GM13976 (cell line): ENCODE results near the gene CCNA2.

ENCODE experiments used
- DNase-seq: peaks from one replicate; pipeline ENCODE4 v3.0.0; 2012; ENCODE audit warnings: low spot score
- in situ Hi-C: fragments of 300-500 bp; cut with MboI; formaldehyde crosslinking; loops from one replicate; pipeline ENCODE4 v1.12.0; 2022; ENCODE audit warnings: low sequenced_read_pairs, mixed read lengths, inconsistent platforms; ENCODE audit not compliant: unreplicated experiment
- TF ChIP-seq, protein P1 (sequence below): IDR thresholded peaks from 2 replicates; pipeline ENCODE4 v1.5.1; 2012; ENCODE audit warnings: borderline replicate concordance, mild to moderate bottlenecking; ENCODE audit not compliant: insufficient read depth; ENCODE audit errors: extremely low read depth, missing control alignments, control extremely low read depth

The CCNA2 gene

DNA sequence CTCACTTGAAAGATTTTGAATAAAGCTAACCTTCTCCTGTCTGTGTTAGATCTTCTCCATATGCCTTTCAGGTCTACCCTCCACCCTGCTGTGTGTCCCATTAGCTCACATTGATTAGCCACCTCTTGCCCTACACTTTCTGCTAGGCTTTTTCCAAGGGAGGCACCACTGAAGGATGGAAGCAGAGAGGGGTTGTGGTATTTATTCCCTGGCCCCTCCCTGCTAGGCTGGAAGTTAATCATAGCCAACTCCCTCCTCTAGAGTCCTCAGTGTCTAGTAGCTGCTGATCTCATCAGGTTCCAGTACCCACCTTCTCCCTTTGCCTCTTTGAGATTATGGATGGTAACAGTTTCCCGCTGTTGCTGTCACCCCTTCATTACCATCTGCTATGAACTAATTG, 49.8 kb downstream of the CCNA2 start:
- no peak for DNase-seq
- TF ChIP-seq, protein P1, sequence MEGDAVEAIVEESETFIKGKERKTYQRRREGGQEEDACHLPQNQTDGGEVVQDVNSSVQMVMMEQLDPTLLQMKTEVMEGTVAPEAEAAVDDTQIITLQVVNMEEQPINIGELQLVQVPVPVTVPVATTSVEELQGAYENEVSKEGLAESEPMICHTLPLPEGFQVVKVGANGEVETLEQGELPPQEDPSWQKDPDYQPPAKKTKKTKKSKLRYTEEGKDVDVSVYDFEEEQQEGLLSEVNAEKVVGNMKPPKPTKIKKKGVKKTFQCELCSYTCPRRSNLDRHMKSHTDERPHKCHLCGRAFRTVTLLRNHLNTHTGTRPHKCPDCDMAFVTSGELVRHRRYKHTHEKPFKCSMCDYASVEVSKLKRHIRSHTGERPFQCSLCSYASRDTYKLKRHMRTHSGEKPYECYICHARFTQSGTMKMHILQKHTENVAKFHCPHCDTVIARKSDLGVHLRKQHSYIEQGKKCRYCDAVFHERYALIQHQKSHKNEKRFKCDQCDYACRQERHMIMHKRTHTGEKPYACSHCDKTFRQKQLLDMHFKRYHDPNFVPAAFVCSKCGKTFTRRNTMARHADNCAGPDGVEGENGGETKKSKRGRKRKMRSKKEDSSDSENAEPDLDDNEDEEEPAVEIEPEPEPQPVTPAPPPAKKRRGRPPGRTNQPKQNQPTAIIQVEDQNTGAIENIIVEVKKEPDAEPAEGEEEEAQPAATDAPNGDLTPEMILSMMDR = no peak
- in situ Hi-C loops = no loop called here

DNA sequence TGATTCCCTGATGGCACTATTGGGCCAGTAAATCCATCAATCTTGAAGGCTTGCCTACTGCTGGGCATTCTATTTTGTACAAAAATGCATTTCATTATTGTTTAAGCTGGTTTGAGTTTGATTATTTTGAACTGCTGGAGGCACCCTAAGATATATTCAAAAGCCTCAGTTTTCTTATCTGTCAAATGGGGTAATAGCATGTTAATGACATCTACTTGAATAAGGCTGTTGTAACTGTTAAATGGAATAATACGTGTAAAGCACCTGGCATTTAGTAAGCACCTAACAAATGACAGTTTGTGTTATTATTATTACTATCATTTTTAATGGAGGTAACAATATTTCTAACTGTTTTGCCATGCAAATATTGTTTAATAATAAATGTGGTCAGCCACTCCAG, 51.8 kb downstream of the CCNA2 start:
- no peak for DNase-seq
- TF ChIP-seq, protein P1 = no peak
- in situ Hi-C loops = no loop called here

DNA sequence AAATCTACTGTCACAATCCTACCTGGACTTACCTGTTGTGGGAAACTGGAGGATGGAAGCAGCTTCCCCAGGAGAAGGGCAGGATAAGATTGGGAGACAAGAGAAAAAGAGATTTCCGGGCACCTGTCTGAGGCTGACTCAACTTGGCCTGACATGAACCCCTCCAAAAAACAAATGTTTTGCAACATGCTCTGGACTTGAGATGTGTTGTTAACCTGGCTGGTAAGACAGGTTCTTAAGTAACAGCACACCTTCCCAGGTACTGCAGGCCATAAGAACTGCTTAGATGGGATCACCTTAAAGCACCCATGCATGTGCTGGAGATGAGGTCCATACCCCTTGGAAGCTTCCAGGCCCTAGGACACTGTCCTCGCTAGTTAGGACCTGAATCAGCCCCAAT, 54.3 kb downstream of the CCNA2 start:
- in situ Hi-C loops = no loop called here
- TF ChIP-seq, protein P1 = no peak
- DNase-seq = no peak

DNA sequence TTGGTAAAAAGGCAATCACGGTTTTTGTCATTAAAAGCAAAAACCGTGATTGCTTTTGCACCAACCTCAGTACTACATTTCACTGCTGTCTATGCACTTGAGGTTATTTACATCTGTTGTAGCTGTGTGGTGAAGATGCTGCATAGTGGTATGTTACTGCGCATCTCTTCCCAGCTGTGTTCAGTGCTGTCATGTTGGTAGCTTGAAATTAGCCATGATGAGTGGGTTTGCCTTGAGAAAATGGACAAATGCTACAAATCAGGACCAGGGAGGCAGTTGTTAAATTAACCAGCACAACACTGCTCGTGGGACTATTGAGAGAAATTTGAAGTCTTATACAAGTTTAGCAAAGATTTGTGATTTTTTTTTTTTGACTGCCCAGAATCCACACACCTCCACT, 56.5 kb downstream of the CCNA2 start:
- TF ChIP-seq, protein P1 = no peak
- no peak for DNase-seq
- in situ Hi-C loops = no loop called here
